ENCODE results near the gene SEMA4B. TPM values are rescaled to one million over a fixed set of nuclear protein-coding genes. Genes with fewer than 3 reads are reported as not detected.
"Not testable (repeated sequence)": the region's sequence is repeated elsewhere in the genome, so short reads cannot be mapped to it uniquely, and the experiment has no call there.

Gene SEMA4B
- total RNA-seq, 4 donors from 2014 or later = 43.1 to 104 (median 59.0) TPM

DNA sequence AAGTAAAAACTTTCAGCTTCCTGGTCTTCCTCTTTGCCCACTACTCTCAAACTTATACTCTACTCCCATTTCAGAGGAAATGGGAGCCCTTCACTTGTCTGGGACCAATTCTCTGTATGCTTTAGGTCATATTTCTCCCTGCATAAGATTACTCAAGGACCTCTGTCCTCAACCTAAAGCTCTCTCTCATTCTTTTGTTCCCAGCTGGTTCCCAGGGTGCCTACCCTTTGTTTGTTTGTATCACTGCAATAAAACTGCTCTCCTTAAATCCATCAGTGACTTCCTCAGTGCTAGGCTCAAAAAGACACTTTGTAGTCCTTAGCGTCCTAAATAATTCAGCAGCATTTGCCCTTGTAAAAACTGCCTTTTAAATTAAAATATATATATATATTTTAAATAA is 67.3 kb downstream of the SEMA4B start:
- WGBS, 2 donors = 19 to 33% methylated on average over 1 of the region's 1 CpG
- H3K36me3 ChIP-seq = peaks cover 0 to 53% (median 12%) of the 10 kb centered on the region in 3 donors
- no peak overlapping the region for H3K4me3 ChIP-seq
- peaks cover 0 to 61% (median 43%) of the 10 kb centered on the region in 4 donors for H3K4me1 ChIP-seq
- no peaks in the 10 kb centered on the region for H3K9me3 ChIP-seq
- H3K27ac ChIP-seq = no peak overlapping the region
- no peaks in the 10 kb centered on the region for H3K27me3 ChIP-seq
- TF ChIP-seq EP300 (IDR thresholded peaks at IDR 0.05) = no peak
- DNase-seq (ENCODE audit: low spot score in 2 of 2) = no peak

DNA sequence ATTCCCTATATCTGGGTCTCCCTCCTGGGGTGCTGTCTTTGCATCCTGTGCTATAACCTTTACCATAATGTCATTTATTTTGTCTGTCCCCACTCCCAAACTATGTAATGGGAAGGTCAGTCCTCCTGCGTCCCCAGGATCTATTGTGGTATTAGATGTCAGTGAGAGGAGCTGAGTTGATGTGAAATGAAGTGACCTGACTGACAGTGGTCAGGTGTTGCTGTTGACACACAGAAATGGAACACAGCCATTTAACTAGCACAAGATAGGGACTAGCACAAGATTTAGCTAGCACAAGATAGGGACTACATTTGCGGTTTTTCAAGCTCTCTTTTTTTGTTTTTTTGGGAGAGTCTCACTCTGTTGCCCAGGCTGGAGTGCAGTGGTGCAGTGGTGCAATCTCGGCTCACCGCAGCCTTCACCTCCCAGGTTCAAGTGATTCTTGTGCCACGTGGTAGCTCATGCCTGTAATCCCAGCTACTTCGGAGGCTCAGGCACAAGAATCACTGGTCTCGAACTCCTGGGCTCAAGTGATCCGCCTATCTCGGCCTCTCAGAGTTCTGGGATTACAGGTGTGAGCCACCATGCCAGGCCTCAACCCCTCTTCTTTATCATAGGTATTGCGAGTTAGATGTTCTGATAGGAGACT is 69.5 kb downstream of the SEMA4B start:
- 89 to 92% methylated on average over 10 of the region's 10 CpGs for WGBS, 2 donors
- Histone ChIP-seq H3K4me1 (peaks cover 0 to 52% (median 34%) of the 10 kb centered on the region in 4 donors), H3K36me3 (peaks cover 0 to 75% (median 12%) of the 10 kb centered on the region in 3 donors), H3K27me3 (no peaks in the 10 kb centered on the region), H3K9me3 (no peaks in the 10 kb centered on the region), H3K27ac (no peak overlapping the region), H3K4me3 (no peak overlapping the region)
- no peak for TF ChIP-seq POLR2A (IDR thresholded peaks at IDR 0.05)
- no peak for TF ChIP-seq EP300 (IDR thresholded peaks at IDR 0.05)
- DNase-seq (ENCODE audit: low spot score in 2 of 2) = no peak

DNA sequence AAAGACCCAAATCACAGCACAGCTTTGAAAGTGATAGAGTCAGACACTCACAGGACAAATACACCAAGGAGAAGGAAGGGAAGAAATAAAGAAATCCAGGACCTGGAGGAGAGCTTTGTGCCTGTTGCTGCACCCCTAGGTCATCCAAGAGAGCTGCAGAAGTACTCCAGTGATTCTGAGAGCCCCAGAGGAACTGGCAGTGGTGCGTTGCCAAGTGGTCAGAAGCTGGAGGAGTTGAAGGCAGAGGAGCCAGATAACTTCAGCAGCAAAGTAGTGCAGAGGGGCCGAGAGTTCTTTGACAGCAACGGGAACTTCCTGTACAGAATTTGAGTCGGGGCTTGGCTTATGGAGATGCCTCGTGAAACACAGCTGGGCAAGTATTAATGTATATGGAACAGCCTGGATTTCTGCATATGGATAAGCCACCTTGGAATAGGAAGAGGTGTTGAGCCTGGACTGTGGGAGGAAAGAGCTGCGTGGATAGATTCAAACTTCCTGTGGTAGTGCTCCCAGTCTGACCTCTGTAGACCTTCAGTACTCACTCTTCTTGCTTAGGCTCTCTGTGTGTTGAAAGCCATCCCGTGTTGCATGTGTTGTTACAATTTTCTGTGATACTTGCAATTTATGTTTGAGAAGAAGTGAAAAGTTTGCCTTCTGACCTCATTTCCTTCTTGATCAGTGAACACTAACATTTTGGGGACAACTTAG is 70.5 kb downstream of the SEMA4B start:
- Histone ChIP-seq H3K9me3 (no peaks in the 10 kb centered on the region), H3K27me3 (no peaks in the 10 kb centered on the region), H3K4me3 (no peak overlapping the region), H3K4me1 (peaks cover 0 to 49% (median 32%) of the 10 kb centered on the region in 4 donors), H3K36me3 (peaks cover 0 to 84% (median 12%) of the 10 kb centered on the region in 3 donors), H3K27ac (no peak overlapping the region)
- TF ChIP-seq POLR2A (IDR thresholded peaks at IDR 0.05) = no peak
- TF ChIP-seq, protein P1, sequence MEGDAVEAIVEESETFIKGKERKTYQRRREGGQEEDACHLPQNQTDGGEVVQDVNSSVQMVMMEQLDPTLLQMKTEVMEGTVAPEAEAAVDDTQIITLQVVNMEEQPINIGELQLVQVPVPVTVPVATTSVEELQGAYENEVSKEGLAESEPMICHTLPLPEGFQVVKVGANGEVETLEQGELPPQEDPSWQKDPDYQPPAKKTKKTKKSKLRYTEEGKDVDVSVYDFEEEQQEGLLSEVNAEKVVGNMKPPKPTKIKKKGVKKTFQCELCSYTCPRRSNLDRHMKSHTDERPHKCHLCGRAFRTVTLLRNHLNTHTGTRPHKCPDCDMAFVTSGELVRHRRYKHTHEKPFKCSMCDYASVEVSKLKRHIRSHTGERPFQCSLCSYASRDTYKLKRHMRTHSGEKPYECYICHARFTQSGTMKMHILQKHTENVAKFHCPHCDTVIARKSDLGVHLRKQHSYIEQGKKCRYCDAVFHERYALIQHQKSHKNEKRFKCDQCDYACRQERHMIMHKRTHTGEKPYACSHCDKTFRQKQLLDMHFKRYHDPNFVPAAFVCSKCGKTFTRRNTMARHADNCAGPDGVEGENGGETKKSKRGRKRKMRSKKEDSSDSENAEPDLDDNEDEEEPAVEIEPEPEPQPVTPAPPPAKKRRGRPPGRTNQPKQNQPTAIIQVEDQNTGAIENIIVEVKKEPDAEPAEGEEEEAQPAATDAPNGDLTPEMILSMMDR (IDR thresholded peaks at IDR 0.05) = no peak
- TF ChIP-seq EP300 (IDR thresholded peaks at IDR 0.05) = no peak
- DNase-seq (ENCODE audit: low spot score in 2 of 2) = no peak
- 68 to 71% methylated on average over 7 of the region's 7 CpGs for WGBS, 2 donors

DNA sequence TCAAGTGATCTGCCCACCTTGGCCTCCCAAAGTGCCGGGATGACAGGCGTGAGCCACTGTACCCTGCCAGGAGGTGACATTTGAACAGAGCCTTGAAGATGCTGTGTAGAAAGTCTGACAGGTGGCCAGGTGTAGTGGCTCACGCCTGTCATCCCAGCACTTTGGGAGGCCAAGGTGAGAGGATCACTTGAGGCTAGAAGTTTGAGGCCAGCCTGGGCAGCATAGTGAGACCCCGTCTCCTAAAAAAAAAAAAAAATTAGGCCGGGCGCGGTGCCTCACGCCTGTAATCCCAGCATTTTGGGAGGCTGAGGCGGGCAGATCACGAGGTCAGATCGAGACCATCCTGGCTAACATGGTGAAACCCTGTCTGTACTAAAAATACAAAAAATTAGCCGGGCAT is 77.3 kb downstream of the SEMA4B start:
- not testable (repeated sequence) for H3K4me1 ChIP-seq; DNase-seq (ENCODE audit: low spot score in 2 of 2); H3K9me3 ChIP-seq; H3K4me3 ChIP-seq; H3K27ac ChIP-seq; H3K27me3 ChIP-seq
- 96 to 97% methylated on average over 12 of the region's 12 CpGs for WGBS, 2 donors
- H3K36me3 ChIP-seq = peaks cover 0 to 31% (median 0%) of the 10 kb centered on the region in 3 donors

Small RNAs within 50 kb of the gene (small RNA-seq; reads per million reads assigned to genes)
- gene RN7SL346P = not detected

Other genes with a start within 250 kb of the SEMA4B start
- gene ZNF710, start 200.0 kb upstream of the SEMA4B start, total RNA-seq = 10 to 100 TPM in 3 of 4 donors, 1 to 10 TPM in 1; 9.0 to 15.6 (median 11.2) TPM
- 10 to 100 TPM; 15.7 to 41.4 (median 20.3) TPM for gene IDH2, start 98.9 kb upstream of the SEMA4B start, total RNA-seq
- gene CIB1, start 32.6 kb downstream of the SEMA4B start, total RNA-seq = 10 to 100 TPM; 27.5 to 48.1 (median 37.8) TPM
- 1 to 10 TPM; 1.4 to 6.9 (median 4.9) TPM for gene GDPGP1, start 32.9 kb downstream of the SEMA4B start, total RNA-seq
- gene TTLL13, start 48.2 kb downstream of the SEMA4B start, total RNA-seq = under 1 TPM in 1 of 4 donors, not detected in 3; 0.60 TPM
- 10 to 100 TPM; 70.1 to 90.0 (median 74.6) TPM for gene NGRN, start 64.3 kb downstream of the SEMA4B start, total RNA-seq
- gene ZNF774, start 151.0 kb downstream of the SEMA4B start, total RNA-seq = 1 to 10 TPM in 2 of 4 donors, under 1 TPM in 2; 0.66 to 2.9 (median 1.2) TPM
- gene IQGAP1, start 186.9 kb downstream of the SEMA4B start, total RNA-seq = 100 to 1,000 TPM; 238 to 358 (median 282) TPM